GM12891 (cell line): ENCODE data around the gene MMP20.

Experiments
- PAX5 ChIP-seq: IDR thresholded peaks from 2 replicates; pipeline ENCODE4 v1.6.1; 2011; ENCODE audit warnings: low read length, moderate library complexity, mild to moderate bottlenecking; ENCODE audit not compliant: insufficient read depth, severe bottlenecking
- POLR2A ChIP-seq: IDR thresholded peaks from 2 replicates; pipeline ENCODE4 v1.6.1; 2011; ENCODE audit warnings: low read depth, low read length, control low read depth

DNA sequence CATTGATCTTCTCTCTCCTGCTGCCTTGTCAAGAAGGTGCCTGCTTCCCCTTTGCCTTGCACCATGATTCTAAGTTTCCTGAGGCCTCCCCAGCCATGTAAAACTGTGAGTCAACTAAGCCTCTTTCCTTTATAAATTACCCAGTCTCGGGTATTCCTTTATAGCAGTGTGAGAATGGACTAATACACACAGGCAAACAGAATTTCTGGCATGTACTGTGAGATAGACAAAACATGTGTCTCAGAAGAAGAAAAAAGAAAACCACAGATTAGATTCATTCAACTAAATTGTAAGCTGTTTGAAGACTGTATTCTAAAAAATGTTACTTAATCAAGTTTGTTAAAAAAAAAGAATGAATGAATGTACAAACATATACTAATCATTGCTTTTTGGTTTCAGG is 1.5 kb upstream of the MMP20 start:
- TF ChIP-seq POLR2A (no peak), PAX5 (no peak)
